ENCODE measurements around the gene GCC2. TPM values are rescaled to one million over a fixed set of nuclear protein-coding genes. Genes with fewer than 3 reads are reported as not detected.

GCC2 gene
- total and polyA plus RNA-seq, 2 of the 13 experiments (the other 11 are each of a cell fraction or from before 2014, with no cell fraction given), result 17.6 to 22.5 TPM

DNA sequence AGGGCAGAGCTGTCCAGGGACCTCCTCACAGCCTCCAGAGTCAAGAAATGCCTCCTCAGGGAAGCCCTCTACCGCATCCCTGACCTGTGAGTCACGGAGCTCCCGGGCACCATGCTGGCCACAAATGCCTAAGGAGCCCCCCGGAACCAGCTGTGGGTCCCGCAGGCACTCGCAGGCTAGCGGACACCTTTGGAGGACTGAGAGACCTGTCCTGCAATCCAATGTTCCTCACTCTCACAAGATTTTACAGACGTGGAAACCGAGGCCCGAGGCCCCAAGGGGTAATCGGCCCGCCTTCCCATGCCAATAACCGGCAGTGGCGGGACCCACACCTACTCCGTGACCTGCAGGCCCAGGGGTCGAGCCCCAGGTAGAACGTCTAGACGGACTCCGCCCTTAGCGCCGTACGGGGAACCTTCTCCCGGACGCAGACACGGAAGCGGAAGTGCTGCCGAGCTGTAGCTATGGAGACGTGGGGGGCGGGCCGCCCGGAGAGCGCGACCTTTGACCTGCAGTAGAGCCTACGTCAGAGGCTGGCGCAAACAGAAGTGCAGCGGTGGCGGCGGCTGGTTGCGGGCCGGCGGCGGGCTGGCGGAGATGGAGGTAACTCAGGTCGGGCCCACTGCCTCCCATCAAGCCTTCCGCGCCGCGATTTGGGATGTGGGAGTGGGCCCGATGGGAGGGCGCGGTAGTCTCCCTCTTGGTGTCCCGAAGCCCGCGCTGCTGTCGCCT is at the start of gene GCC2 (continued):
- no peak for TF ChIP-seq SUZ12 (IDR thresholded peaks at IDR 0.05; ENCODE audit: low read depth, low read length)
- peak; percentile 93; the same call in 1 of the 2 replicates for TF ChIP-seq ZNF546 (CRISPR knock-in tag; conservative IDR thresholded peaks at IDR 0.05)
- peak; percentile 86; the same call in 1 of the 2 replicates for TF ChIP-seq POLR2AphosphoS5 (IDR thresholded peaks at IDR 0.05; ENCODE audit: low read depth, low read length)
- TF ChIP-seq ZNF3 (CRISPR knock-in tag; IDR thresholded peaks at IDR 0.05), result no peak
- TF ChIP-seq, protein P1, sequence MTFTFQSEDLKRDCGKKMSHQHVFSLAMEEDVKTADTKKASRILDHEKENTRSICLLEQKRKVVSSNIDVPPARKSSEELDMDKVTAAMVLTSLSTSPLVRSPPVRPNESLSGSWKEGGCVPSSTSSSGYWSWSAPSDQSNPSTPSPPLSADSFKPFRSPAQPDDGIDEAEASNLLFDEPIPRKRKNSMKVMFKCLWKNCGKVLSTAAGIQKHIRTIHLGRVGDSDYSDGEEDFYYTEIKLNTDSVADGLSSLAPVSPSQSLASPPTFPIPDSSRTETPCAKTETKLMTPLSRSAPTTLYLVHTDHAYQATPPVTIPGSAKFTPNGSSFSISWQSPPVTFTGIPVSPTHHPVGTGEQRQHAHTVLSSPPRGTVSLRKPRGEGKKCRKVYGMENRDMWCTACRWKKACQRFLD (CRISPR knock-in tag; IDR thresholded peaks at IDR 0.05; ENCODE audit: borderline replicate concordance), result no peak; the same call in 1 of the 2 replicates
- TF ChIP-seq, protein P2, sequence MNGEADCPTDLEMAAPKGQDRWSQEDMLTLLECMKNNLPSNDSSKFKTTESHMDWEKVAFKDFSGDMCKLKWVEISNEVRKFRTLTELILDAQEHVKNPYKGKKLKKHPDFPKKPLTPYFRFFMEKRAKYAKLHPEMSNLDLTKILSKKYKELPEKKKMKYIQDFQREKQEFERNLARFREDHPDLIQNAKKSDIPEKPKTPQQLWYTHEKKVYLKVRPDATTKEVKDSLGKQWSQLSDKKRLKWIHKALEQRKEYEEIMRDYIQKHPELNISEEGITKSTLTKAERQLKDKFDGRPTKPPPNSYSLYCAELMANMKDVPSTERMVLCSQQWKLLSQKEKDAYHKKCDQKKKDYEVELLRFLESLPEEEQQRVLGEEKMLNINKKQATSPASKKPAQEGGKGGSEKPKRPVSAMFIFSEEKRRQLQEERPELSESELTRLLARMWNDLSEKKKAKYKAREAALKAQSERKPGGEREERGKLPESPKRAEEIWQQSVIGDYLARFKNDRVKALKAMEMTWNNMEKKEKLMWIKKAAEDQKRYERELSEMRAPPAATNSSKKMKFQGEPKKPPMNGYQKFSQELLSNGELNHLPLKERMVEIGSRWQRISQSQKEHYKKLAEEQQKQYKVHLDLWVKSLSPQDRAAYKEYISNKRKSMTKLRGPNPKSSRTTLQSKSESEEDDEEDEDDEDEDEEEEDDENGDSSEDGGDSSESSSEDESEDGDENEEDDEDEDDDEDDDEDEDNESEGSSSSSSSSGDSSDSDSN (CRISPR knock-in tag; IDR thresholded peaks at IDR 0.05), result peak; percentile 94
- TF ChIP-seq EHMT2 (IDR thresholded peaks at IDR 0.05; ENCODE audit: borderline replicate concordance, low read depth, low read length), result no peak
- TF ChIP-seq RXRB (CRISPR knock-in tag; IDR thresholded peaks at IDR 0.05; ENCODE audit: borderline replicate concordance), result peak; percentile 87
- 0 out of 2 replicates have a peak, but pooled peaks have one; percentile 58 for TF ChIP-seq CSRNP2 (CRISPR knock-in tag; conservative IDR thresholded peaks at IDR 0.05; ENCODE audit: low read depth)
- peak; percentile 39; the same call in 1 of the 2 replicates for TF ChIP-seq ZNF790 (CRISPR knock-in tag; IDR thresholded peaks at IDR 0.05; ENCODE audit: borderline replicate concordance)
- TF ChIP-seq SMAD9 (CRISPR knock-in tag; IDR thresholded peaks at IDR 0.05), result no peak
- TF ChIP-seq REPIN1 (CRISPR knock-in tag; IDR thresholded peaks at IDR 0.05; ENCODE audit: borderline replicate concordance, low read depth), result peak; percentile 93
- TF ChIP-seq FOXO1 (CRISPR knock-in tag; IDR thresholded peaks at IDR 0.05), result peak; percentile 82
- TF ChIP-seq ZNF263 (CRISPR knock-in tag; IDR thresholded peaks at IDR 0.05), result no peak; the same call in 1 of the 2 replicates
- peak; percentile 84 for TF ChIP-seq PHF21A (CRISPR knock-in tag; IDR thresholded peaks at IDR 0.05)
- no peak for TF ChIP-seq ZNF101 (CRISPR knock-in tag; IDR thresholded peaks at IDR 0.05; ENCODE audit: borderline replicate concordance, low read depth)
- TF ChIP-seq NFATC3 (CRISPR knock-in tag; IDR thresholded peaks at IDR 0.05), result no peak; the same call in 1 of the 2 replicates
- no peak for TF ChIP-seq ZNF253 (CRISPR knock-in tag; IDR thresholded peaks at IDR 0.05; ENCODE audit: borderline replicate concordance)
- TF ChIP-seq, protein P3, sequence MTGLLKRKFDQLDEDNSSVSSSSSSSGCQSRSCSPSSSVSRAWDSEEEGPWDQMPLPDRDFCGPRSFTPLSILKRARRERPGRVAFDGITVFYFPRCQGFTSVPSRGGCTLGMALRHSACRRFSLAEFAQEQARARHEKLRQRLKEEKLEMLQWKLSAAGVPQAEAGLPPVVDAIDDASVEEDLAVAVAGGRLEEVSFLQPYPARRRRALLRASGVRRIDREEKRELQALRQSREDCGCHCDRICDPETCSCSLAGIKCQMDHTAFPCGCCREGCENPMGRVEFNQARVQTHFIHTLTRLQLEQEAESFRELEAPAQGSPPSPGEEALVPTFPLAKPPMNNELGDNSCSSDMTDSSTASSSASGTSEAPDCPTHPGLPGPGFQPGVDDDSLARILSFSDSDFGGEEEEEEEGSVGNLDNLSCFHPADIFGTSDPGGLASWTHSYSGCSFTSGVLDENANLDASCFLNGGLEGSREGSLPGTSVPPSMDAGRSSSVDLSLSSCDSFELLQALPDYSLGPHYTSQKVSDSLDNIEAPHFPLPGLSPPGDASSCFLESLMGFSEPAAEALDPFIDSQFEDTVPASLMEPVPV (CRISPR knock-in tag; IDR thresholded peaks at IDR 0.05), result peak; percentile 91; the same call in 1 of the 2 replicates
- TF ChIP-seq SP140L (CRISPR knock-in tag; IDR thresholded peaks at IDR 0.05; ENCODE audit: borderline replicate concordance), result peak; percentile 12; the same call in 1 of the 2 replicates
- peak; percentile 94; the same call in 1 of the 2 replicates for TF ChIP-seq ZNF615 (CRISPR knock-in tag; IDR thresholded peaks at IDR 0.05; ENCODE audit: borderline replicate concordance)
- TF ChIP-seq HMGA1 (CRISPR knock-in tag; conservative IDR thresholded peaks at IDR 0.05), result no peak
- TF ChIP-seq CREB1 (IDR thresholded peaks at IDR 0.05), result peak; percentile 91
- TF ChIP-seq CREB1 (CRISPR knock-in tag; IDR thresholded peaks at IDR 0.05), result peak; percentile 95
